Sigmoid colon (tissue), 7 donors: ENCODE measurements around the gene SPACA5B. TPM values are rescaled to one million over a fixed set of nuclear protein-coding genes. Genes with fewer than 3 reads are reported as not detected.
"Not testable (repeated sequence)": the region's sequence is repeated elsewhere in the genome, so short reads cannot be mapped to it uniquely, and the experiment has no call there.

Experiments used
- DNase-seq: peaks from one replicate; pipeline ENCODE4 v3.0.0-alpha.2; 2019
- H3K27ac ChIP-seq, 4 donors: fragments of 200-600 bp; sonication (generic); one replicate each; pipeline ENCODE4 v1.5.1; 2016 to 2019; ENCODE audit warnings: mild to moderate bottlenecking in 1 of 4
- H3K27me3 ChIP-seq, 3 donors: fragments of 200-600 bp; sonication (generic); one replicate each; pipeline ENCODE4 v1.5.1; 2019; ENCODE audit warnings: mild to moderate bottlenecking in 1 of 3
- H3K36me3 ChIP-seq, 4 donors: fragments of 200-600 bp; sonication (generic); one replicate each; pipeline ENCODE4 v1.5.1; 2016 to 2019
- H3K4me1 ChIP-seq, 4 donors: fragments of 200-600 bp; sonication (generic); one replicate each; pipeline ENCODE4 v1.5.1; 2017 to 2019
- H3K4me3 ChIP-seq, 4 donors: fragments of 200-600 bp; sonication (generic); one replicate each; pipeline ENCODE4 v1.5.1; 2017 to 2019; ENCODE audit warnings: mild to moderate bottlenecking in 2 of 4, moderate library complexity in 1 of 4
- H3K9me3 ChIP-seq, 4 donors: fragments of 200-600 bp in 3 of 4; sonication (generic) in 3 of 4; one replicate each; pipeline versions ENCODE4 v1.5.1 to v1.6.1; 2013 to 2019
- CTCF ChIP-seq, 4 experiments: fragments of 450-650 bp in 3 of 4; fragments of 200-600 bp in 1 of 4; IDR thresholded peaks; one replicate each; pipeline ENCODE4 v1.5.1; 2016 to 2019; ENCODE audit warnings: antibody characterized with exemption in 4 of 4, mild to moderate bottlenecking in 3 of 4, moderate library complexity in 2 of 4
- EP300 ChIP-seq, 4 donors: sonication (generic); formaldehyde crosslinking; IDR thresholded peaks; one replicate each; pipeline ENCODE4 v1.6.1; 2017; ENCODE audit warnings: antibody characterized with exemption in 4 of 4
- POLR2A ChIP-seq, 2 donors: fragments of 450-650 bp; IDR thresholded peaks; one replicate each; pipeline ENCODE4 v1.6.1; 2016; ENCODE audit warnings: antibody characterized with exemption in 2 of 2, mild to moderate bottlenecking in 2 of 2, moderate library complexity in 2 of 2
- POLR2AphosphoS5 ChIP-seq, 4 donors: sonication (generic); formaldehyde crosslinking; IDR thresholded peaks; one replicate each; pipeline ENCODE4 v1.6.1; 2017; ENCODE audit warnings: antibody characterized with exemption in 4 of 4
- WGBS, 2 donors: extraction: QIAGEN DNeasy Blood & Tissue Kit; methylation state at CpG; one replicate each; pipeline ENCODE4 v1.1.7; 2013; 5-methylcytosine and 5-hydroxymethylcytosine counted together
- intact Hi-C: fragments of 100-400 bp; cut with DNase I; formaldehyde crosslinking; loops from one replicate; pipeline ENCODE4 v1.15.1; 2023
- polyA plus RNA-seq, 3 donors: library from polyadenylated mRNA; stranded (reverse); fragments of 200-250 nt; gene quantifications; one replicate each; pipeline ENCODE4 v1.2.3, GENCODE V29; 2013
- total RNA-seq, 4 donors: library from RNA; depleted of rRNA; stranded (reverse); fragments of >200 nt; gene quantifications; one replicate each; pipeline ENCODE4 v1.1.0, GENCODE V29; 2016
- donor health status: healthy with polysubstance abuse.
- donor health status: Bipolar disorder and iron deficiency.
- donor health status: healthy.

SPACA5B gene
- total RNA-seq (not detected), polyA plus RNA-seq (not detected)

DNA sequence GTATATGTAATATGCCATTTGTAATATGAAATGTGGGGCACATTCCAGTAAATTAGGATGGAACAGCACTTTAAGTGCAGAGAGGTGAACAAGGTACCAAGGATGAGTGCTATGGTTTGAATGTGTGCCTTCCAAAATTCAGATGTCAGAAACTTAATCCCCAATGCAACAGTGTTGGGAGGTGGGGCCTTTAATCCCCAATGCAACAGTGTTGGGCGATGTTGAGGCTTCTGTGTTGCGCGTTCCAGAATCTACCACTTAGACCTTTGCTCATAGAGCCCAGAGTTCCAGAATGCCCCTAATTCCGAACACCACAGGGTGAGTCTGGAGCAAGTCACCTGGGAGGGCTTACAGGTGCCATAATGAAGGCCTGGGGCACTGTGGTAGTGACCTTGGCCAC lies at the start of gene SPACA5B:
Gene SPACA5B, plus strand, starts transcription at position 301 of the 400 bp plus-strand sequence. Its CDS starts 62 bp downstream, at position 363.
- H3K27ac ChIP-seq, intact Hi-C loops, H3K36me3 ChIP-seq, H3K4me3 ChIP-seq, H3K9me3 ChIP-seq, DNase-seq, H3K4me1 ChIP-seq, H3K27me3 ChIP-seq: not testable (repeated sequence)
- no CpG with 5 or more reads among the region's 4 CpGs for WGBS, 2 donors

DNA sequence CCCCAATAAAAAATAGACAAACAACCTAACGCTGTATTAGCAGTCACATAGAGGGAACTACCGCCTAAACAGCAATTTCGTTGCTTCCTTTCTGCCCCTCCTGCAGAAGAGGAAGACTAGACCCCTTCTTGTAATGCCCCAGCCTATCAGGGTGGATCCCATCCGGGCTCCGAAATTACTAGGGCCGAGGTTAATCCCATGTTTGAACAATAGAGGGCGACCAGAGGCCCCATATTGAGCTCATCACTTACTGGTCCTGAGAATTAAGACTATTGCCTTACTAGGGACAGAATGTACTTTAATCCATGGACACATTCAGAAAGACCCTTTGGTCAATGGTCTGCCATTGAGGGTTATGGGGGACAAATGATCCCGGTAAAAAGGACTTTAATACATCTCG lies 47.2 kb upstream of the SPACA5B start:
- no peaks in the 10 kb centered on the region for H3K4me1 ChIP-seq
- intact Hi-C loops: no loop called here
- H3K9me3 ChIP-seq: no peaks in the 10 kb centered on the region
- TF ChIP-seq POLR2AphosphoS5 (IDR thresholded peaks at IDR 0.05) (no peak), CTCF (IDR thresholded peaks at IDR 0.05) (peak in 3 of 4 experiments; percentile 28 to 47 (median 36))
- DNase-seq: no peak
- no peaks in the 10 kb centered on the region for H3K36me3 ChIP-seq
- 4 to 15% methylated on average over 9 of the region's 9 CpGs for WGBS, 2 donors
- H3K4me3 ChIP-seq: no peak overlapping the region
- no peak overlapping the region for H3K27ac ChIP-seq
- H3K27me3 ChIP-seq: no peaks in the 10 kb centered on the region

DNA sequence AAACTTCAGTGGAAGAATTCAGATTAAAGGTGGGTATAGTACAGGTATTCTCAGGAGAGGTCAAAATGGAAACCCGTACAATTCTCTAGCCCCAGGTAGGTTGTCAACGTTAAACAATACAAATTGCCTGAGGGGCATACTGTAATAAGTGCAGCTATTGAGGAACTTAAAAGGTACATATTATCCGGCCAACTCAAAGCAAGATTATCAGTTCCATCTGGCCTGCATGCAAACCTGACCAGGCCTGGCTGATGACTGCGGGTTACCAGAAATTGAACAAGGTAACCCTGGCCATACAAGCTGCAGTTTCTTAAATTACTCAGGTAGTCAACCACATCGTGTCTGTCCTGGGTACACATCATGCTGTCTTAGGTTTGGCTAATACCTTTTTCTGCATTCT lies 46.7 kb upstream of the SPACA5B start:
- Histone ChIP-seq H3K4me3 (no peak overlapping the region), H3K9me3 (no peaks in the 10 kb centered on the region), H3K27ac (no peak overlapping the region), H3K27me3 (no peaks in the 10 kb centered on the region), H3K4me1 (no peaks in the 10 kb centered on the region), H3K36me3 (no peaks in the 10 kb centered on the region)
- 86 to 91% methylated on average over 5 of the region's 5 CpGs for WGBS, 2 donors
- no peak for DNase-seq
- intact Hi-C loops: no loop called here
- TF ChIP-seq CTCF (IDR thresholded peaks at IDR 0.05) (no peak), POLR2AphosphoS5 (IDR thresholded peaks at IDR 0.05) (no peak), POLR2A (IDR thresholded peaks at IDR 0.05) (no peak), EP300 (IDR thresholded peaks at IDR 0.05) (no peak)

GRCh38 chrX:48086082-48086481 lies 44.3 kb upstream of the SPACA5B start:
- Histone ChIP-seq H3K9me3 (no peaks in the 10 kb centered on the region), H3K36me3 (no peaks in the 10 kb centered on the region), H3K4me1 (no peaks in the 10 kb centered on the region), H3K4me3 (no peak overlapping the region), H3K27ac (no peak overlapping the region), H3K27me3 (no peaks in the 10 kb centered on the region)
- TF ChIP-seq EP300 (IDR thresholded peaks at IDR 0.05): no peak
- TF ChIP-seq POLR2A (IDR thresholded peaks at IDR 0.05): no peak
- no peak for TF ChIP-seq CTCF (IDR thresholded peaks at IDR 0.05)
- TF ChIP-seq POLR2AphosphoS5 (IDR thresholded peaks at IDR 0.05): no peak
- no peak for DNase-seq
- intact Hi-C loops: no loop called here

GRCh38 chrX:48090123-48090522 lies 40.3 kb upstream of the SPACA5B start:
- H3K9me3 ChIP-seq: no peaks in the 10 kb centered on the region
- no peaks in the 10 kb centered on the region for H3K27me3 ChIP-seq
- H3K27ac ChIP-seq: no peak overlapping the region
- no peak overlapping the region for H3K4me3 ChIP-seq
- no peaks in the 10 kb centered on the region for H3K36me3 ChIP-seq
- H3K4me1 ChIP-seq: no peaks in the 10 kb centered on the region
- WGBS, 2 donors: 44 to 68% methylated on average over 5 of the region's 5 CpGs
- DNase-seq: no peak
- intact Hi-C loops: no loop called here
- no peak for TF ChIP-seq POLR2AphosphoS5 (IDR thresholded peaks at IDR 0.05)
- no peak for TF ChIP-seq CTCF (IDR thresholded peaks at IDR 0.05)
- TF ChIP-seq EP300 (IDR thresholded peaks at IDR 0.05): no peak
- no peak for TF ChIP-seq POLR2A (IDR thresholded peaks at IDR 0.05)

DNA sequence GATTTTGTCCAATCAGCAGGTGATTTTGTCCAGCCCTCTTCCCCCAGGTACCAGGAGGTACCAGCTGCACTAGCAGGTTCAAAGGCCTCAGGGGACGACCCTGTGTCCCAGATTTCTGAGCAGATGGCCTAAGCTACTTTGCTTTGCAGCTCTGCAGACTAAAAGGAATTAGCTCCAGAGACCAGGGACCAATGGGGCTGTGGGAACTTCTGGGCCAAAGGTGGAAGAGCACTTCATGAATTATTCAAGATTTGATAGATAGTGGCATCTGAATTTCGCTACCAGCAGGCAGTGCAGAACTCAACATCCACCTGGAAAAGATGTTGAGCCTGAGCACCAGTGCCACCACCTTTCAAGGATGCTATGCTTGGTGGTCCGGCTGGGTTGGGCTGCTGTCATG lies 37.9 kb upstream of the SPACA5B start:
- H3K27me3 ChIP-seq, H3K36me3 ChIP-seq, H3K4me3 ChIP-seq, intact Hi-C loops, DNase-seq, H3K9me3 ChIP-seq, H3K4me1 ChIP-seq, H3K27ac ChIP-seq: not testable (repeated sequence)
- WGBS, 2 donors: 78 to 82% methylated on average over 3 of the region's 3 CpGs
